GM19193 (cell line): Measurements from ENCODE around the gene ST3GAL6.

ENCODE experiments used
- POLR2A ChIP-seq: IDR thresholded peaks from 4 replicates; pipeline ENCODE4 v1.6.1; 2011; ENCODE audit not compliant: insufficient read depth, insufficient read length; ENCODE audit errors: extremely low read depth

The ST3GAL6 gene

DNA sequence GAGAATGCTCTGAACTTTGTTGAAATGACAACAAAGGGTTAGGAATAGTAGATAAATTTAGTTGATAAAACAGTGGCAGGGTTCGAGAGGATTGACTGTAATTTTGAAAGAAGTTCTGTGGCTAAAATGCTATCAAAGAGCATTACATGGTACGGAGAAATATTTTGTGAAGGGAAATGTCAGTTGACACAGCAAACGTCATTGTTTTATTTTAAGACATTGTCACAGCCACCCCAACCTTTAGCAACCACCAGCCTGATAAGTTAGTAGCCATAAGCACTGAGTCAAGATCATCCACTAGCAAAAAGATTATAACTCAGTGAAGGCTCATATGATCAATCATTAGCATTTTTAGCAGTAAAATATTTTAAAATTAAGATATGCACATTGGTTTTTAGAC, 8.7 kb upstream of the ST3GAL6 start:
- TF ChIP-seq POLR2A = no peak

GRCh38 chr3:98755601-98756000, 7.5 kb upstream of the ST3GAL6 start:
- TF ChIP-seq POLR2A = no peak

DNA sequence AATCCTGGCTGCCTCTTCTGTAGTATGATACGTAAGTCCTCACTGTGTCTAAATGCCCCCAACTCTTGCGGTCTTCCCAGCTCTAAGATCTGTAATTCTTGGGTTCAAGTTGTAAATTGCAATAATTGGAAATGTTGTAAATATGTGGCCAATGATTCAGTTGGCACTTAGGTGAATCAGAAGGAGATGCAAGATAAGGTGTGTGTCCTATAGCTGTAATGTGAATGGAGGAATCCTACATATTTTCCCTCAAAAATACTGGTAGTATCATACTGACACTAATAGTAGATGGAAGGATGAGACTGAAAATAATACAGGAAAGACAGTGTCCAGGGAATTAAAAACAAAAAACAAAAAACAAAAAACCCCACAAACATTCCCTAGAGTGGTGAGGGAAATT, 3.5 kb upstream of the ST3GAL6 start:
- no peak for TF ChIP-seq POLR2A

DNA sequence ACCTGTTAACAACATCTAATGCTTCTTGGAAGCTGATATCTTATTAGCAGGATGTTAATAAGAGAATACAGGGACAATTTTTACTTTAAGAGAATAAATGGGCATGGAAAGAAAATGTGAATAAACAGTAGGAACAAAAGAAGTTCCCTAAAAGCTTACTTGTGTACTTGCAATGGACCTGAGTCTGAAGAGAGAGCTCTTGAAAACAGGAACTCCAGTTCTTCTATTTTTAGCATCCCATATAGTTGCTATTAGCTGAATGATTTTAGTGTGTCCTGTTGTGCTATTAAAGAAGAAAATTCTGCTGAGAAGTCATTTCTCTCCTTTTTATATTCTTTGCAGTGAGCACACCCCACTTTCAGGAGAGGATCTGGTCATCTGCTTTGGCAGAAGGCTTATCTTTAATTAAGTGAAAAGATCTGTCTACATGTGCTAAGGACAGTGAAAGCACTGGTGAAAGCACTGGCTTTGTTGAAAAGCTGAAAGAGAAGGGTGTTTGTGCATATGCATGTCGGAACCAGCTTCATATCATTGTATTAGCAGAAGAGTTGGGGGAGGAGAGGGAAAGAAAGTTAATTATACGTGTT, 1.4 kb upstream of the ST3GAL6 start:
- TF ChIP-seq POLR2A = no peak

- no peak for TF ChIP-seq POLR2A
Measured at GRCh38 chr3:98763819-98764418, 779 bp downstream of the ST3GAL6 start.

- no peak for TF ChIP-seq POLR2A
Measured at GRCh38 chr3:98764472-98764884, 1.3 kb downstream of the ST3GAL6 start.

- no peak for TF ChIP-seq POLR2A
Measured at GRCh38 chr3:98765721-98766120, 2.6 kb downstream of the ST3GAL6 start.

- TF ChIP-seq POLR2A = no peak
Measured at GRCh38 chr3:98766924-98767323, 3.8 kb downstream of the ST3GAL6 start.

DNA sequence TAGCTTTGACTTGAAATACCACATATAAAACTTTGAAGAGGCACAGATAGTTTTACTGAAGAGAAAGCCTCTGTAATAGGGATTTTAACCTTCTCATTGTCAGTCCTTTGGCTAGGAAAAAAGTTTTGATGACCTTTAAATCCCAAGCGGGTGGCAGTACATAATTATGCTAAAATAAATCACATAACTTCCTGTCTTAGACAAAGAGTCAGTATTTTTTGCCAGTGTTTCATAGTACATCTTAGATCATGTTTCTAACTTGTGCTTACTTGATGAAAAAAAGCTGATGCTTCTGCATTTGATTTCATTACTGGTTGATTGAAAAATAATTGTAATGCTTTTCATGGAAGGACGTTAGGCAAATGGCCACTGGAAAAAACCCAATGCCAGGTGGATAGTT, 5.8 kb downstream of the ST3GAL6 start:
- no peak for TF ChIP-seq POLR2A

DNA sequence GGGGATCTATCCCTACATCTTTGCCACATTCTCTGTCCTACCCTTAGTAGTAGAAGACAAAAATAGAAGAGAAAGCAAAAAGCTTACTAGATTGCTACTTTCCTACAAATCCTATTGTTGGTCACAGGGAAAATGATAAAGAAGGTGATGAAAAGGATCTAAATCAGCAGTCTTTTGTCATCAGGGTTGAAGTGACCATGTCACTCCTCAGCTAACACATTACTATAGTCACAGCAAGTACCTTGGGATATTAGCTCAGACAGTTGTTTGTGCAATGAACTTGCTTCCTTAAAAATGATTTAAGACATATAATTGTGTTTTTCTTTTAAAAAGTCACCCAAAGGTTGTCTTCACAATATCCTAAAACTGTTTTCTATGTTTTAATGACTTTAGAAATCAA, 6.3 kb downstream of the ST3GAL6 start:
- TF ChIP-seq POLR2A = no peak

GRCh38 chr3:98770261-98771039, 7.3 kb downstream of the ST3GAL6 start:
- TF ChIP-seq POLR2A = no peak

DNA sequence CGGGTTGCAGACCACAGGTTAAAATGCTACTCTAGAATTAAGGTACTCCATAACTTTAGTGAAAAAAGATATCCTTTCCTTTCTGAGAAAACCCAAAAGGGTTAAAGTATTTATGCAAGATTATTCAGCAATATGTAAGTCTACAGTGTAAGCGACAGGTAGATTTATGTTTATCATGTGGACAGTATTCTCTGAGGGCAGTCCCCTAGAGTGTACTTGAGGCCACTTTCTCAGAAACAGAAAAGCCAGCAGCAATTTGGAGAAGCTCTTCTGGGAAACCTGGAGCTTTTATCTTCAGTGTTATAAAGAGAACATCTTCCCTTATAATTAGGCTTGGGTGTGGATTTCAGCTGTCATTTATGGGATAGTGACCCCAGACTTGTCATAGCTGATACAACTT, 8.9 kb downstream of the ST3GAL6 start:
- no peak for TF ChIP-seq POLR2A

DNA sequence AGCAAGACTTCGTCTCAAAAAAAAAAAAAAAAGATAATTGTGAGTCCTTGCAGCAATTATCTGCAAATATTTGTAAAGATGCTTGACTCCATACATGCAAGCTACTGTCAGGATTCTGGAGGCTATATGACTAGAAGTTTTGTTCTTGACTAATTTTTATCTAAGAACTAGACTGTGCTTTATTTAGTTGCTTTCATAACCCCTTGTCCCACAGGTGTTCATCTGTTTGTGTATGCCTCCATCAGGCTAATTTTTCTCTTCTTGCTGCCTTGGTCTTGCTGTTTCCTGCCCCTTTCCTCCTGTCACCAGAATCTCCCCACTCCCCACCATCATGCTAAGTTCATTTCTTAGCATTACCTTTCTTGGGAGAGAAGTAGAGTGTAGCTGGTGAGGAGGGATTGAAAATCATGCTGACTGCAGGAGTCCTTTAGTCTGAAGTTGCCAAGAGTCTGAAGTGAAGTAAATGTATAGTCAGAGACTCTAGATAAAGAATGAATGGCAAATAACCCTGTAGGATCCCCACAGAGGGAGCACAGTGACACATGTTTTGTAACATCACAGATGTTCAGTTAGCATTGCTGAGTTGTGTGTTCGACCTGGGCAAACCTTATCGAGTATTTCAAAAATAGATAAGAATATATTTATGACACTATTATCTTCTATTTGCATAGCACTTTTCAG, 12.5 kb downstream of the ST3GAL6 start:
- TF ChIP-seq POLR2A = no peak

DNA sequence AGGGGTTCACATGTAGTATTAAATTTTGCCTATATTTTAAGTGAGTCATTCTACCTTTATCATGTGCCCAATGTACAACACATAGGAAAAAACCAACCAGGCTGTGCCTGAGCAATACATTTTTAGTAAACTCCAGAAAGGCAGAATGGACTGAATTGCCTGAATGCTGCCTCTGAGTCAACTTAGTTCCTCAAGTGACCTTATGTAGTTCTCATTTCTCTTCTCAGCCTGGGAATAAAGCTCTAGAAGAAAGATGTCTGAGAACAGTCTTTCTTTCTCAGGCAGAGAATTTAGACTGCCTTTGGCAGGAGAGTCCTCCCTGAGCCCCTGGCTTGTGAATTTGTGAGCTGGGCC, 13.0 kb downstream of the ST3GAL6 start:
- TF ChIP-seq POLR2A = no peak

GRCh38 chr3:98777286-98777685, 14.1 kb downstream of the ST3GAL6 start:
- TF ChIP-seq POLR2A = no peak
